GM19043 (cell line): ENCODE measurements around the gene FAM9C.
"Not testable (repeated sequence)": the region's sequence is repeated elsewhere in the genome, so short reads cannot be mapped to it uniquely, and the experiment has no call there.

Experiments
- ATAC-seq: cut with Tn5 transposase; IDR thresholded peaks from one replicate; pipeline ENCODE4 v1.9.1; 2021; ENCODE audit warnings: low read depth; ENCODE audit not compliant: unreplicated experiment

The FAM9C gene

DNA sequence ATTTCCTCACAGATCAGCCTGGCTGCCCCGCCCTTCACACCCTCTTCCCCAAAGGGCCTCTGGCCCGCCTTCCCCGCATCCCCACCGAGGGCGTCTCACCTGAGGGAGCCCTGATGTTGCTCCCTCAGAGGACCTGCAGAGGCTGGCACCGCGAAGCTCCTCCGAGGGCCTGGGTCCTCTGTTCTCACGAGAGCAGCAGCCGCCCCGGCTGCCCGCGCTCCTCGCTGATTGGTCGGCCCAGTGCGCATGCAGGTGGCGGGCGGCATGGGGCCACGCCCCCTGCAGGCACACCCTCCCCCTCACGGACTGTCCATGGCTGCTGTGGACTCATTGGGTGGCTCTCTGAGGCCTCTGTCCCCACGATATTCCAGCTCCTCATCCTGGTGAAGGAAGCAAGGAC lies at the start of gene FAM9C:
Gene FAM9C (minus strand): TSS at position 180 of the 400 bp plus-strand sequence. CDS start 831 bp downstream, outside the sequence.
- no peak for ATAC-seq

DNA sequence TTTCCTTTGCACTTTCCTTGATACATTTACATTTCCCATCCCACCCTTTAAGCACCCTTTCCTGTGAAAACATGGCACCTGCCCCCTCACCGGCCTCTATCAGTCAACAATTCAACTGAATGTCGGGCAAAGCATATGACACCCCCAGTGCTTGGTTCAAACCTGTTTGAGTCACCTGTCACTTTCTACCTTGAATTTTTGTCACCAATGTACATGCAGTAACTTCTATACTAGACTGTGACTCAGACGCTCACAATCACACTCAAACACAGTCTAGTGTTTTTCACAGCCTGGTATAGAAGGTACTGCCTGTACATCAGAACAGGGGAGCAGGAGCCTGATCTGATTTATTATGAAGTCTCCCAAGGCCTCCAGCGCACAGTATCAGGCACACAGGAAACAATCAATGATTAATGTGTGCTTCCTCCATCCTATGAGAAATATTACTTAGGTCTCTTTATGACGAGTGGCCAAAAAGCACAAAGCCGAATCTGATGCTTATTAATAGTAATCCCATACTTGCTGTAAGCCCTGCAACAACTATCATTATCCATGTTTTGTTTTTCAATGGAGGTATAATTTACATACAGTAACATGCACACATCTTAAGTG lies 49.2 kb upstream of the FAM9C start:
- no peak for ATAC-seq

DNA sequence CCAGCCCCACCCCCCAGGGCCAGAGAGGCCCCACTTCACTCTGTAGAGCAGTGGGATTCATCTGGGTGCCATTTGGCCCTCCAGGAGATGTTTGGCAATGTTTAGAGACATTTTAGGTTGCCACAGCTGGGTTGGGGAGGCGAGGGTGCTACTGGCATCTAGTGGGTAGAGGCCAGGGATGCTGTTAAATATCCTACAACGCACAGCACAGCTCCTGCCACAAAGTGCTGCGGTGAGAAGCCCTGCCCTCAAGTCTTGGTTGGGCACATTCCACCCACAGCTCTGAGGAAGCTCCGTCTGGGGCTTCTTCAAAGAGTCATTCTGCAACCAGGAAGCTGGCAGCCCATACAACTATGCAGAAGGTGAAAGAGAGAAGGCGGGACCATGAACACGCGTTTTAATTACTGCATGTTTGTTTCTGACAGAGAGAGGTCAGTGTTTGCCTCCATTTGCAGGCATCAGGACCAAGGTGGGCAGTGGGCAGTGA lies 48.1 kb upstream of the FAM9C start:
- peak; percentile 56 for ATAC-seq

DNA sequence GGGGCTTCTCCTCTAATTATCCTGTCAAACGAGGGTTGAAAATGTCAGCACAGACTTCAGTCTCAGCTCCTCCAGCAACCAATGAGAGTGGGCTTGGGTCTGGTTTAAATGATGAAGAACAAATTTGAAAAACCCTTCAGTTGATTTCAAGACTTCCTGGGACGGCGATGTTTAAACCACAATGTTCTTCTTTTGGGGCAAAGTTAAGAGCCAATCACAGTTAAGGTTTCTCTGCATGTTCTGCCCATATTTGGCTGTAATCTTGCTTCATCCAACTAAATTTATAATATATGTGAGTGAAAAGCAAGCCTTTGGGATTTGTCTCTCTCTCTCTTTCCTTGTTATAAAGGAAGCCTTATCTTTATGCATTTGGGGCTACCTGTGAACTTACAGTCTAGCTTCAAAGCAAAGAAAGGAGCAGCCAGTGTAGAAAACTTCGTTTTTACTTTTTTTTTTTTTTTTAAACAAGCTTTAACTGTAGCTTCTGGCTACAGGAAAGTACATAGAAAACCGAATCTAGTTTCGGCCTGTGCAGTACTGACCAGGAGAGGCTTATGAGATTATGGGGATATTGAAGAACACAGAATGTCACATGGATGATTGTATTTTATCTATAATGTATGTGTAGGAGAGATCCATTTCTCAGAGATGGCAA lies 46.8 kb upstream of the FAM9C start:
- ATAC-seq = no peak

DNA sequence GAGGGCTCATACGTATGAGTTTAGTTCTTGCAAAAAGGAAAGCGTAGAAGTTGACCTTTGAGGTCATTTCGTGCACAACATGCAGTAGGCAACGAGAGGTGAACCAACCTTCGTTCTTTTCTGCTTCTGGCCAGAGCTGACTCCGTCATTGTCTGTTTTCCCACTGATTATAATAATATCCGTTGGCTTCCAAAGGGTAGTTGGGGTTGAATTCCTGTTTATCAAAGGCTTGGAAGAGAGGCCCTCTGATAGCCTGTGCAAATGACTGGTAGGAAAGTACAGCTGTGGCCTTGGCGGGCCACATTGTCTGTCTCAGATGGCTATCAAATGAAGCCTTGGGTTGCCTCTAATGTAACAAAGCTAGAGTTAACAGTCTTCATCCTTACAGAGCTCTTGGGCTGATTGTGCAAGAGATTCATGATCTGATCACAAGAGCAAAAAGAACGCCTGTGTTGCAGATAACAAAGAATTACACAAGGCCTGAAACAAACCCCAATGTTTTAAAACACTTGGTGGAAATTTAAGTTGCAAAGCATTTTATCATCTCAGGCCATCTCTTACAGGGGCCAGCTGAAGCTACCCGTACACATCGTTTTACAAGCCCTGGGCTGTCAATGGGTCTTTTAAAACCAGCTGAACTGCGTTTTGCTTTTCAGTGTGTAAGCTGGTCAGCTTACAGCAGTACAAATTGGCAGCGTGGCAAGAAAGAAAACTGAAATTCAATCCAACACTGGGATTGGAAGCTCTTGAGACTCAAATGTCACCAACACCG lies 46.1 kb upstream of the FAM9C start:
- no peak for ATAC-seq

DNA sequence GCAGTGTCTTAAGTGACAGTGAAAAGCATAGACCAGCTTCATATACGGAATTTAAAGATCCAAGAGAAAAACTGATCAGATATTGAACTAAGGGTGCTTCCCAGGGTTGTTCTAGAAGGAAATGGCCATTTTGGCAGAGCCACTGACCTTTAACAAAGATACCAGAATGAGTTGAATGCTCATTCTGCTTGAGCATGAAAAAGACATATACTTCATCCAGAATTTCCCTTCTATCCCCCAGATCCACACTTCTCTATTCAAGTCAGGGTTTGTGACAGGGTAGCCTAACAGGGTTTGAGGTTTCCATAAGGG lies 45.6 kb upstream of the FAM9C start:
- ATAC-seq = no peak

DNA sequence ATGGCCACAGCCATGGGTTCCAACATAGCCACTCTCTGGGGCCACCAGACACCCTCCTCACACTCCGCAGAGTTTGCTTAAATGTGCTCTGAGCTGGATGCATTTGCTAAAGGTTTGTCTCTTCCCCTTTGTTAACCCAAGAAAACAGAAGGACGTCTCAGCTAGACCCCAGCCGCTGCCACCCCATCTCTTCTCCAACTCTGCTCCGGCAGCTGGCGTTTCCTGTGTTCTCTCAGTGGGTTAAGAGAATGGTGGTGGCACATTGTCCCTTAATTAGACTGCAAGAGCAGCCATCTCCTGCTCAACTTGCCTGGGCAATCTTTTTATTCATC lies 43.7 kb upstream of the FAM9C start:
- ATAC-seq = no peak

DNA sequence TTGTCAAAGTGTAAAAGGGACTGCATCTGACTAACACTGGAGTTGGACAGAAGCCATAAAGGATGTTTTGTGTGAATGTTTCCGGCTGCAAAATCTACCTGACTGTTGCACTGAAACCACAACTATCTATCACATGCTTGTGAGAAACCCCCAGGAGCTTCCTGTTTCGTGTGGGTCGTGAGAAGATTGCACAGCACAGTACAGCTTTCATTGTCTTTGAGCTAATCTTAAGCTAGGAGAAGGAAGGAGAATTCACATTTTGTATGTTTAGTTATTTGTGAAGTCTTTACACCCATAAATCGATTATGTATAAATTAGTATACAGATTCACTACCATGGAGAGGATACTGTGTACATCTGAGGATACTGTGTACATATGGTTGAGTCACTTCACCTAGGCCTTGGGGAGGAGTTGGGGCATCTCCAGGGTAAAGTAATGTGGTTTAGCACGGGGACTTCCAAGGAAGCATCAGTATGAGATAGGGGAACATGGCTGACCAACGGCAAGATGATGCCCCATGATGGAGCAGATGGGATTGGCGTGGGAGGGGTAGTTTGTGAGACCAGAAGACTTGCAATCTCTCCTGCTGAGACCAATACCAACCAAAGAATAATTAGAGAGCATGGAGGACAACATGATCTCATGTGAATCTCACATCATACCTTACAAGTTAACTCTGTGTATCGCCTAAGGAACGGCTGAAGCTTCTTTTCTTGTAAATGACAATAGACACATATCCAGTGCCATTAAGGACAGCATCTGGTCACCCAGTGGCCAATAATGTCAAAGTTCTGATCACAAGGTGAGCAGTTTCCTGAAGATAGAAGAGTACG lies 43.1 kb upstream of the FAM9C start:
- peak; percentile 61 for ATAC-seq

DNA sequence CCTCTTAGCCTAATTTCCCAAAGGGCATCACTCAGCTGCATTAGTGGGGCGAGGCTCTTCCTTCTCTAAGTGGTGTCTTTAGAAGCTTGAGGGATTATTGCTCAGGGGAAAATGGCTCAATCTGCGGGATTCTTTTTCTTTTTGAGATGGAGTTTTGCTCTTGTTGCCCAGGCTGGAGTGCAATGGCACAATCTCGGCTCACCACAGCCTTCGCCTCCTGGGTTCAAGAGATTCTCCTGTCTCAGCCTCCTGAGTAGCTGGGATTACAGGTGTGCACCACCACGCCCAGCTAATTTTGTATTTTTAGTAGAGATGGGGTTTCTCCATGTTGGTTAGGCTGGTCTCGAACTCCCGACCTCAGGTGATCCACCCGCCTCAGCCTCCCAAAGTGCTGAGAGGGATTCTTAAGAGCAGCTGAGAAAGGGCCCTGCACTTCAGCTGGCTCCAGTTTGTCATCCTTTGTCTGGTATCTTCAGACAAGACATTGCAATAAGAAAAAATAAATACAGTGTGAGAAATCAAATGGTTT lies 42.4 kb upstream of the FAM9C start:
- ATAC-seq = not testable (repeated sequence)

DNA sequence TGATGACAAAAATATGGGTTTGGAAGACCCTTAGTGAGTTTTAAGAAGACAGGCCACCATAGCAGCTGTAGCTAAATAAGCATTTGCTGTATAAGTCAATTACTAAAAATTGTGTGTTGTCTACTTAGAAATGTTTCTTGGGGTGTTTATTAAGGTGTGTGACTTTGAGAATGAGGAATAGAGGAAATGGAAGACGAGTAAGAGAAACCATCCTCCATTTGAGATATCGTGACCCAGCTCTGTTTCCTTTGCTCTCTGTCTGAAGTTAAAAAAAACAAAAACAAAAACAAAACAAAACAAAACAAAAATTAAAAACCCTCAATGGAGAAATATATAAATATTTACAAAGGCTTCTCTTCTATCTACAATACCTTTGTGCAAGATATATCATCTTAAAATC lies 41.7 kb upstream of the FAM9C start:
- no peak for ATAC-seq

DNA sequence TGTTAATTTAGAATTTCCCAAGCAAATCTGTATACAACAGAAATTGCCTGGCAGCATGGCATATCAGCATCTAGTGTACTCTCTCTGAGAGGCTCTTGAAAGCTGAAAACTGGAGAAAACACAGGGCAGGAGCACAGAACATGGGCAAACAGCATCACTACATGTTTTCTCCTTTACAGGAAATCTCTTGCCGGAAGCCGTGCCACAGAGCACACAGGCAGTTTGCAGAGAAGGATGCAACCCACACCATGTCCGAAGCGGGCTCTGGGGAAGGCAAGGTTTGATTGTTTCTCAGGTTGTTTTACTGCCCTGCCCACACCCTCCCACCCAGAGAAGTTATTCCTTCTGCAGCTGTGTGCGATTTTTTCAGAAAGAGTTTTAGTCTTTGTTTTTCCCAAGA lies 41.1 kb upstream of the FAM9C start:
- ATAC-seq = no peak

DNA sequence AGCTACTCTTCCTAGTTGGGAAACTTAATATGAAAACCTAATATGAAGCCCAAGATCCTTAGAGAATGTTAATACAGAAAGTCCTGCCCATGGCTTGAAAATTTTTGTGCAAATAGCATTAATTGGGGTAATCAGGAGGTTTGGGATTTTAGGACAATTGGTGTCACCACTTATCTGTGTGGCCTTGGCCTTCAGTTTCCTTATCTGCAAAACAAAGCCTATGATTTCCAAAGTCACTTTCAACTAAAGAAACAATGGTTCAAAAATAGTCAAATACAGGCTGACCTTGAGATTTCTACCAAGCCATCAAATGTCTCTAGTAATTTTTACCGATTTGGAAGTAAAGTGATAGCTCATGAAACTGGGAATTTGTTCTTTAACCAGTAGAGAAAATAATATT lies 40.2 kb upstream of the FAM9C start:
- ATAC-seq = no peak

DNA sequence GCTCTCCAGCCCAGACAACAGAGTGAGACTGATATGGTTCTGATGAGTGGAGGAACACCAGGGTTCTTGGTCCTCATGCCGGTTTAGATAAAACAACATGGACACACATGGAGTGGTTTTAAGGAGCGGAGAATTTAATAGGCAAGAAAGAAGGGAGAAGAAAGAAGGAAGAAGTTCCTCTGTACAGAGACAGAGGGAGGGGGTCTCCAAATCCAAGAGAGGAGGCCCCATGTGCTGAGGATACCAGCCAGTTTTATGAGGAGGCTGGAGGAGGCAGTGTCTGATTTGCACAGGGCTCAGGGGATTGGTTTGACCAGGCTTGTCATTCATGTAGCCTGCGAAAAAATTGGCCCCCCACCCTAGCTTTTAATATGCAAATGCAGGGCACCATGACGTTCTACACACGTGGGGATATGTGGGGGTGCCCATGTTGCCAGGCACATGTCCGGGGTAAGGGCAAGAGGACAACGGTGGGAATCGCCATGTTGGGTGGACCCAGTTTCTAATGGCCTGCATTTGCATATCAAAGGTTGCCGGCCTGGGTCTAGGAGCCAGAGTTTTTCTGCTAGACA lies 39.4 kb upstream of the FAM9C start:
- ATAC-seq = not testable (repeated sequence)

DNA sequence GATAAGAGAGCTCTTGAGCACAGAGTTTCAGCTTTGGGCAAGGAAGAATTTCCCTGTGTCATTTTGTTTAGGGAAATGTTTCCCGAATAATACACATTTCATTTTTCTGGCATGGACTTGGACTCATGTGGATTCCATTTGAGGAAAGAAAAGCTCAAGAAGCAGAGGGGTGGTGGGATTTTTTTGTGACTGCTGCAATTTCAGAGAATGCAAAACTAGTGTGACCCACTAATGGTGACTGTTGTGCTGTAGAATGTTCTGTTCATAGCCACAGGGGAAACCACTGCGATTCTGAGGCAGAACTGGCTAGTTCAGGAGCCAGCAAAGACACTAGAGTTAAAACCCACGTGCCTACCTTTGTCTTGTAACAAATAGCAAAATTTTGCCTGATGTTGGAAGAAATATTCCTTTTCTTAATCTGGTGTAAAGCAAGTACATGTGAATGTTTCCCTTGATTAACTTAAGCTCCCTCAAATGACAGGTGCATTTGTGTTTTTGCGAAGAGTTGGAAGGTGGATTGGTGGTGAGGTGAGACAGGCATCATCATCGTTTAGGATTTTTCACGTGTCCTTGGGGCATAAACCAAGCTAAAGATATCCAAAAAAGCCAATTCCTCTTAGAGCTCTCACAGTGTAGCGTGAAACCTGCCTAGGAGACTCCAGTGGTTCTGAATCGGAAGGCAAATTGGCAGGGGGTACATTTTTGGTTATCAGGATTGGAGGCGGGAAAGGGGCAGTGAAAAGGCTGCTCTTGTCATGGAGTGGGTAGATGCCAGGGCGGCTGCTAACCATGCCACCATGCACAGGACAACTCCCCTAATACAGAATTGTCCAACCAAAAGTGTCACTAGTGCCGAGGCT lies 38.0 kb upstream of the FAM9C start:
- no peak for ATAC-seq

DNA sequence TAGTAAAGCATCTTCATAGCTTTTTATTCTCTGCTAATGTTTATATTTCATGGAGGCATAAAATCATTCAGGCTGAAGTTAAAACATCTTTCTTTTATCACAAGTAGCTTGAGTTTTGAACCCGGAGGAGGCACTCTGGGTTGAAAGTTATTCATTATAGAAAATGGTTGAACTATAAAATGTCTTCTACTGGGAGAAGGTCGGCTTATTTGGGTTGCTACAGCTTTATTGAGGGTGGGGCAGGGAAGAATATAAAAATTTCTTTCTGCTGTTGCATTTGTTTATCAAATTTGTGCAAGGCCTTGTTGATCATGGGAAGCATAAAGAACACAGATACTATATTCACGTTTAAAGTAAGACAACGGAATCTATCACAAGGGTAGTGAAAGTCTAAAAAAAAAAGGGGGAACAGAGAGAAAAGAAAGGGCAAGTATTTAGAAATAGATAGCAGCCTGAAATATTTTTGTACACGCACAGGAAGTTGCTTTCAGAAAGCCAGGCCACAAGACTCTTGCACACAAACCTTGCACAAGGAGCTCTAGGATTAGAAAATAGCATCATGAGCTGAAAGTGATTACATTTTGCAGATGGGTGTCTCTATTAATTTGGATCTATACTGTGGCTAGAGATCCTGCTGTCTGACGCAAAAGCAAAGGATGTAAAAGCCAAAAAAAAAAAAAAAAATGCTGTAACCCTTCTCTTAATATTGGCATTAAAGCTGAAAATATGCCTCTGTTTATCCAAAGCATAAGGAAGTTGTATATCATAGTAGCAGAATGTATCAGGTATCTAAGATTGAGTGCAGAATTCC lies 37.2 kb upstream of the FAM9C start:
- ATAC-seq = no peak

DNA sequence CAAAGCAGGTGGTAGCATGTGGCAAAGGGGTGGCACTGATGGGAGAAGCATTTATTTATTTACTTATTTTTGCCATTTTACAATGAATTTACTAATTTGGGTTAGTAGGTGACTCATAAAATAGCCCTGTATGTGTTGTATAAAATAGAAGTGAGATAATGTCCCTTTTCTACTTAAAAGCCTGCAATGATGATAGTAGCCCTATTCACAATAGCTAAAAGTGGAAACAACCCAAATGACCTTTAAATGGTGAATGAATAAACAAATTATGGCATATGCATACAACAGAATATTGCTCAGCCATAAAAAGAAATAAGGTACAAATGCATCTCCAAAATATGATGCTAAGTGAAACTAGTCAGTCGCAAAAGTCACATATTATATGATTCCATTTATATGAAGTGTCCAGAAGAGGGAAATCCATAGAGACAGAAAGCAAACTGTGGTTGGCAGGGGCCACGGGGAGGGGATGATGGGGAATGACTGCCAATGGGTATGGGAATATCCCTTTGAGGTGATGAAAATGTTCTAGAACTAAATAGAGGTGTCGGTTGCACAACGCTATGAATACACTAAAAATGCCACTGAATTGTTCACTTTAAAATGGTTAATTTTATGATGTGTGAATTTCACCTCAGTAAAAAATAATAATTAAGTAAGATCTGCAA lies 35.8 kb upstream of the FAM9C start:
- no peak for ATAC-seq

DNA sequence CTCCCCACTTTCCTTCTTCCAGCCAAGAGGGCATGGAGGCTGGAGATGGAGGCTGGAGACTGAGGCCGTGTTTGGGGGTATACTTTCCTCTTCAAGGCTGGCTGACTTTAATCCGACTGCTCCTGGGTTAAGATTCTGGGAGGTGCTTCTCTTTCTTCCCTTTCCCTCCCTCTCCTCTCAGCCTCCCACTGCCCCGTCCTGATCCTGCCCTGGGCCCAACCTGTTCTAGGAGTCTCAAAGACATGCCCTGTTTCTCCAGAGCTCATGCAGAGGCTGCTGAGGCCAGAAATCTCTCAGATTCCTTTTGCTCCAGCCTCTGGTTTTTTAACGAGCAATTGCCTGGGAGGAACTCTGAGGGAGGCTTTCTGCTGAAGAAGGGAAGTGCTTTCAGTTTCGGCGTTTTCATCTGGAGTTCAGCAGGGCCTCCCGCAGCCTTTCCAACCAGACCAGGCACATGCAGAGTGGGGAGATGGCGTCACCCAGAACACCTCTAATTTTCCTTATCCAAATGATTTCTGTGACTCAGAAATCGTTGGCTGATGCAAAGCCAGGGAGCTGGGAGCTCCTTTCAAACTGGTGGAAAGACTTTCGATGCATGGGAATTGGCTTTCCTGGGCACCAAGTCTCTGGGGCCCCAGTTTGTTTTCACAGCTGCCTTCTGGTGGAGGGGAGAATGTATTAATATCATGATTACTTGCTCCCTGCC lies 34.5 kb upstream of the FAM9C start:
- ATAC-seq = no peak

DNA sequence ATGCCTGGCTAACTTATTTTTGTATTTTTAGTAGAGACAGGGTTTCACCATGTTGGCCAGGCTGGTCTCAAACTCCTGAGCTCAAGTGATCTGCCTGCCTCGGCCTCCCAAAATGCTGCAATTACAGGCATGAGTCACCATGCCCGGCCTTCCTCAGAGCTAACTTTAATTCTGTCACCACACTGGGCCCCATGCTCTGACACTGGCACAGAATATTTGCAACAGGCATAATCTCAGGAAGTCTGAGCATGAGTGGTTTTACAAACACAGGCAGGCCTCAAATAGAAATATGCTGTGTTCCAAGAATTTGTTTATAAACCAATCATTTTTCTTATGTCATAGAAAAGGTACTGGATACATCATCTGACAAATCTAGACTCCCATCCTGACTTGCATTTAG lies 32.7 kb upstream of the FAM9C start:
- ATAC-seq = no peak
